Breast epithelium (tissue), 3 donors: ENCODE measurements around the gene HEXIM2.

Experiments used
- CTCF ChIP-seq, 3 donors: fragments of 450-650 bp; IDR thresholded peaks; one replicate each; pipeline ENCODE4 v1.5.1; 2016 to 2017; ENCODE audit warnings: antibody characterized with exemption in 3 of 3, mild to moderate bottlenecking in 3 of 3, moderate library complexity in 3 of 3
- POLR2A ChIP-seq: fragments of 450-650 bp; IDR thresholded peaks from one replicate; pipeline ENCODE4 v1.6.1; 2016; ENCODE audit warnings: antibody characterized with exemption, mild to moderate bottlenecking, moderate library complexity
- POLR2AphosphoS5 ChIP-seq, 3 donors: sonication (generic); formaldehyde crosslinking; IDR thresholded peaks; one replicate each; pipeline ENCODE4 v1.6.1; 2017; ENCODE audit warnings: antibody characterized with exemption in 3 of 3

GRCh38 chr17:45146166-45146565, 15.5 kb upstream of the HEXIM2 start:
- TF ChIP-seq CTCF (IDR thresholded peaks at IDR 0.05) (no peak), POLR2A (no peak), POLR2AphosphoS5 (IDR thresholded peaks at IDR 0.05) (no peak)
